22Rv1 (cell line): Measurements from ENCODE around the gene NOXA1.

ENCODE experiments used
- ZFX ChIP-seq: fragments of 450-650 bp; IDR thresholded peaks from 2 replicates; pipeline ENCODE4 v1.6.1; 2017; ENCODE audit warnings: antibody characterized with exemption, borderline replicate concordance
- TF ChIP-seq, protein P1 (sequence below): fragments of 450-650 bp; IDR thresholded peaks from 2 replicates; pipeline ENCODE4 v1.5.1; 2017; ENCODE audit warnings: mild to moderate bottlenecking

DNA sequence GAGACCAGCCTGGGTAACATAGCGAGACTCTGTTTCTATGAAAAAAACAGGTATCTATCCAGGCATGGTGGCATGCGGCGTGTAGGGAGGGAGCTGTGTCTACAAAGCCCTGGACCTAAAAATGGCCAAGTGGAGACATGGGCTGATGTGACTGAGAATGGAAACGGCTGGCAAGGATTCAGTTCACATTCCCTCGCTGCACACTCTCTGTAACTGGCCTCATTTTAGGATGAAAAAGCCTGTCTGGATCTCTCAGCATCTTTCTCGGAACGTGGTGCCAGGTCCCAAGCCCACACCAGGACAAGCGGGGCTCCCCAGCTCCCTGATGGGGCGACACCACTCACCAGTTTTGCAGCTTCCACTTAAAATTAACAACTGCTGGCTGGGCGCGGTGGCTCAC lies 13.7 kb upstream of the NOXA1 start:
- TF ChIP-seq, protein P1, sequence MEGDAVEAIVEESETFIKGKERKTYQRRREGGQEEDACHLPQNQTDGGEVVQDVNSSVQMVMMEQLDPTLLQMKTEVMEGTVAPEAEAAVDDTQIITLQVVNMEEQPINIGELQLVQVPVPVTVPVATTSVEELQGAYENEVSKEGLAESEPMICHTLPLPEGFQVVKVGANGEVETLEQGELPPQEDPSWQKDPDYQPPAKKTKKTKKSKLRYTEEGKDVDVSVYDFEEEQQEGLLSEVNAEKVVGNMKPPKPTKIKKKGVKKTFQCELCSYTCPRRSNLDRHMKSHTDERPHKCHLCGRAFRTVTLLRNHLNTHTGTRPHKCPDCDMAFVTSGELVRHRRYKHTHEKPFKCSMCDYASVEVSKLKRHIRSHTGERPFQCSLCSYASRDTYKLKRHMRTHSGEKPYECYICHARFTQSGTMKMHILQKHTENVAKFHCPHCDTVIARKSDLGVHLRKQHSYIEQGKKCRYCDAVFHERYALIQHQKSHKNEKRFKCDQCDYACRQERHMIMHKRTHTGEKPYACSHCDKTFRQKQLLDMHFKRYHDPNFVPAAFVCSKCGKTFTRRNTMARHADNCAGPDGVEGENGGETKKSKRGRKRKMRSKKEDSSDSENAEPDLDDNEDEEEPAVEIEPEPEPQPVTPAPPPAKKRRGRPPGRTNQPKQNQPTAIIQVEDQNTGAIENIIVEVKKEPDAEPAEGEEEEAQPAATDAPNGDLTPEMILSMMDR: no peak
- TF ChIP-seq ZFX: no peak
